Stomach (tissue), 9 donors: Measurements from ENCODE around the gene POFUT2. TPM values are rescaled to one million over a fixed set of nuclear protein-coding genes. Genes with fewer than 3 reads are reported as not detected.

ENCODE experiments used
- DNase-seq, 2 donors: peaks; one replicate each; pipeline versions ENCODE4 v3.0.0 to v3.0.0-alpha.2; 2013 to 2019
- H3K27ac ChIP-seq, 5 donors: fragments of 200-600 bp in 4 of 5; sonication (generic) in 4 of 5; one replicate each; pipeline ENCODE4 v1.5.1; 2013 to 2019; ENCODE audit warnings: mild to moderate bottlenecking in 1 of 5, moderate library complexity in 1 of 5
- H3K27me3 ChIP-seq, 3 donors: fragments of 200-600 bp; sonication (generic); one replicate each; pipeline ENCODE4 v1.5.1; 2017 to 2019; ENCODE audit warnings: mixed run types in 1 of 3
- H3K36me3 ChIP-seq, 4 donors: fragments of 200-600 bp; sonication (generic); 1 replicate in 3 of 4; 2 replicates in 1 of 4; pipeline ENCODE4 v1.5.1; 2016 to 2019
- H3K4me1 ChIP-seq, 4 donors: fragments of 200-600 bp; sonication (generic); one replicate each; pipeline ENCODE4 v1.5.1; 2016 to 2019
- H3K4me3 ChIP-seq, 4 donors: fragments of 200-600 bp; sonication (generic) in 3 of 4; one replicate each; pipeline ENCODE4 v1.5.1; 2016 to 2019; ENCODE audit warnings: mild to moderate bottlenecking in 1 of 4
- H3K9me3 ChIP-seq, 4 donors: fragments of 200-600 bp; sonication (generic); one replicate each; pipeline ENCODE4 v1.5.1; 2016 to 2019
- CTCF ChIP-seq, 7 experiments: fragments of 450-650 bp in 4 of 7; fragments of 200-600 bp in 3 of 7; sonication (generic) in 3 of 7; IDR thresholded peaks; one replicate each; pipeline ENCODE4 v1.5.1; 2016 to 2019; ENCODE audit warnings: antibody characterized with exemption in 7 of 7, control low read depth in 2 of 7, mild to moderate bottlenecking in 1 of 7
- EP300 ChIP-seq: sonication (generic); formaldehyde crosslinking; IDR thresholded peaks from one replicate; pipeline ENCODE4 v1.6.1; 2017; ENCODE audit warnings: antibody characterized with exemption
- POLR2A ChIP-seq, 4 donors: fragments of 450-650 bp; IDR thresholded peaks; one replicate each; pipeline ENCODE4 v1.6.1; 2016; ENCODE audit warnings: antibody characterized with exemption in 4 of 4, control low read depth in 2 of 4, mild to moderate bottlenecking in 1 of 4, moderate library complexity in 1 of 4
- POLR2AphosphoS5 ChIP-seq, 3 donors: sonication (generic); formaldehyde crosslinking; IDR thresholded peaks; one replicate each; pipeline ENCODE4 v1.6.1; 2016; ENCODE audit warnings: antibody characterized with exemption in 3 of 3
- WGBS, 5 donors: extraction: QIAGEN DNeasy Blood & Tissue Kit in 3 of 5; methylation state at CpG; one replicate each; pipeline versions ENCODE4 v1.1.5 to v1.1.7; 2013 to 2018; 5-methylcytosine and 5-hydroxymethylcytosine counted together
- intact Hi-C: fragments of 100-400 bp; cut with DNase I; formaldehyde crosslinking; loops from one replicate; pipeline ENCODE4 v1.15.1; 2023; ENCODE audit warnings: low total_unique reads
- polyA plus RNA-seq, 3 donors: library from polyadenylated mRNA; stranded (reverse); fragments of 200-250 nt; gene quantifications; one replicate each; pipeline ENCODE4 v1.2.3, GENCODE V29; 2013
- total RNA-seq, 5 donors: library from RNA; depleted of rRNA; stranded (reverse); fragments of >200 nt; gene quantifications; one replicate each; pipeline versions ENCODE4 v1.1.0 to v1.2.3, GENCODE V29; 2014 to 2016
- donor health status: healthy with polysubstance abuse.
- donor health status: Bipolar disorder and iron deficiency.
- donor health status: healthy.

Gene POFUT2
- total and polyA plus RNA-seq, 8 donors = 7.4 to 34.2 (median 22.4) TPM

DNA sequence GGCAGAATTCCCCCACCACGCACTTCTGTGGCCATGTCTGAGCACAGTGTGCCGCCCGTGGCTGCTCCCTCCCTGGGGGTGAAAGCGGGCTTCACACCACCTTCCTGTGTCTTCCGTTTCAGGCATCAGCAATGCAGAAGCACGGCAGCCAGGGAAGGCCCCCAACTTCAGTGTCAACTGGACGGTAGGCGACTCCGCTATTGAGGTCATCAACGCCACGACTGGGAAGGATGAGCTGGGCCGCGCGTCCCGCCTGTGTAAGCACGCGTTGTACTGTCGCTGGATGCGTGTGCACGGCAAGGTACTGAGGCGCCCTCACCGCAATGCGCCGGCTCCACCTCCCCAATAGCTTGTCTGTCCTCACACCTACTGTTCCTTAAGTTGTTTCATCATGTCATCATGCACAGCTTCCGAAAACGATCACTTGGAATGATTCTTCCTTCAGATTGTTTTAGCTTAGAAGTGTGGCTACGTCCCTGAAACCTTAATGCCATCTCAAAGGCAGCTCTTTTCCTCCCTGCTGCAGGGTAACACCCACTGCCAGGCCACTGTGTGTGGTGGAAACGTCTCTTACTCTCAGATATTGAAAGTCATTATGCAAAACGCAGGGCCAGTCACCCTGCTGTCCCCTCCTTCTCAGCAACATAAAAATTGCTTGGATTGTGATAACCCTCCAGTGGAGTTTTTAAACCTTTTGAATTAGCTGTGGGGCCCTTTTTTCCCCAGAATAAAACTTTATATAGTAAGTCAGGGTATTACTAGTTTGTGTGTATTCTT is 66.8 kb downstream of the POFUT2 start:
- DNase-seq = no peak
- Histone ChIP-seq H3K9me3 (peaks cover 0 to 14% (median 0%) of the 10 kb centered on the region in 4 donors), H3K4me3 (no peak overlapping the region), H3K27me3 (peaks cover 0 to 3% (median 0%) of the 10 kb centered on the region in 3 donors), H3K36me3 (peaks cover 21 to 69% (median 41%) of the 10 kb centered on the region in 4 donors), H3K4me1 (no peaks in the 10 kb centered on the region), H3K27ac (peak overlapping the region in 1 of 5 donors; percentile 7)
- intact Hi-C loops = no loop called here
- TF ChIP-seq EP300 (no peak), POLR2A (IDR thresholded peaks at IDR 0.05) (no peak), CTCF (IDR thresholded peaks at IDR 0.05) (no peak), POLR2AphosphoS5 (IDR thresholded peaks at IDR 0.05) (no peak)
- 93 to 96% (median 93%) methylated on average over 27 to 29 of the region's 29 CpGs for WGBS, 5 donors

DNA sequence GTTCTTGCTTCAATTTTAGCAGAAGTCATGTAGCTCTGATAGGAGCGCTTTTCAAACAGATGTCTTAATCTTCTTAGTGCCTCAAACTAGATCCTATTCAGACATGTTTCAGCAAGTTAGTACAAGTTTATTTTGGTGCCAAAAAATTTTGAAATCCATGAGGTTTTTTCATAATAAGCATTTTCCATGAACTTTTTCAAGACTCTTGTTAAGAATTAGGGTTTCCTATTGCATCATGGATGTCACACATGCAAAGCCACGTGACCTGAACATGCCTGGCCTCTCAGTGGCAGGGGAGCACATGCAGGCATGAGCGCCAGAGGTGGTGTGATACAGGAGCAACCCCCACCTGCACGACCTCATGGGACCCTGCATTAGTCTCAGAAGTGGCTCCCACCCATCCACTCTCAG is 67.6 kb downstream of the POFUT2 start:
- Histone ChIP-seq H3K27me3 (peaks cover 0 to 3% (median 0%) of the 10 kb centered on the region in 3 donors), H3K36me3 (peaks cover 21 to 70% (median 43%) of the 10 kb centered on the region in 4 donors), H3K4me3 (no peak overlapping the region), H3K27ac (peak overlapping the region in 1 of 5 donors; percentile 7), H3K9me3 (peaks cover 0 to 14% (median 0%) of the 10 kb centered on the region in 4 donors), H3K4me1 (no peaks in the 10 kb centered on the region)
- 79 to 90% (median 86%) methylated on average over 4 of the region's 4 CpGs for WGBS, 5 donors
- TF ChIP-seq POLR2AphosphoS5 (IDR thresholded peaks at IDR 0.05) = no peak
- no peak for TF ChIP-seq EP300
- no peak for TF ChIP-seq POLR2A (IDR thresholded peaks at IDR 0.05)
- TF ChIP-seq CTCF (IDR thresholded peaks at IDR 0.05) = no peak
- no peak for DNase-seq
- intact Hi-C loops = no loop called here

DNA sequence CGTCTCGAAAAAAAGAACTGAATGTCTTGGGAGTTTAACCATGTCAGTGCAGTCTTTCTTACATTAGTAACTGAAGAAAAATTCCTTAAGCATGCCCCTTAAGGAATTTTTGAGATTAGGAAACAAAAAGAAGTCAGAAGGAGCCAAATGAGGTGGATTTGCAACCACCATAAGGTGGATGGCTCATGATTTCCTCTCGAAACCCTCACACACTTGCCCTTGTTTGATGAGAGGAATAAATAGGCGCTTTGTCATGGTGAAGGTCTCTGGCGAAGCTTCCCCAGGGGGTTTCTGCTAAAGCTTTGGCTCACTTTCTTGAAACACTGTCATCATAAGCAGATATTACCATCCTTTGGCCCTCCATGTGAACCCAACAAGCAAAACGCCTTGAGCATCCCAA is 68.2 kb downstream of the POFUT2 start:
- Histone ChIP-seq H3K27me3 (peaks cover 0 to 2% (median 0%) of the 10 kb centered on the region in 3 donors), H3K9me3 (peaks cover 0 to 14% (median 0%) of the 10 kb centered on the region in 4 donors), H3K4me1 (no peaks in the 10 kb centered on the region), H3K4me3 (no peak overlapping the region), H3K27ac (peak overlapping the region in 1 of 5 donors; percentile 7), H3K36me3 (peaks cover 21 to 72% (median 44%) of the 10 kb centered on the region in 4 donors)
- TF ChIP-seq CTCF (IDR thresholded peaks at IDR 0.05) = no peak
- no peak for TF ChIP-seq POLR2A (IDR thresholded peaks at IDR 0.05)
- no peak for TF ChIP-seq EP300
- TF ChIP-seq POLR2AphosphoS5 (IDR thresholded peaks at IDR 0.05) = no peak
- 84 to 96% (median 90%) methylated on average over 6 of the region's 6 CpGs for WGBS, 5 donors
- intact Hi-C loops = no loop called here
- no peak for DNase-seq

DNA sequence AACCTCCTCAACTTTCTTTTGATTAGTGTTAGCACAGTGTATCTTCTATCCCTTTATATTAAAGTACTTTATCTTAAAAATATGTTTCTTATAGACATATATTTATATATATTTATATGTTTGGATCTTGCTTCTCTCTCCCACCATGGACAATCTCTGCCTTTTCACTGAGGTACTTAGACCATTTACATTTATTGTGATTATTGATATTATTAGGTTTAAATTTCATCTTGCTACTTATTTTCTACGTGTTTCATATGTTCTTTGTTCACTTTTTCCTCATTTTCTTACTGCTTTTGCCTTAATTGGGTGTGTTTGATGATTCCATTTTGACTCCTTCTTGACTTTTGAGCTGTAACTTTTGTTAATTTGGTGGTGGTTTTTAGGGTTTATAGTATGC is 70.7 kb downstream of the POFUT2 start:
- WGBS, 5 donors = 75 to 87% (median 84%) methylated on average over 1 of the region's 1 CpG
- Histone ChIP-seq H3K9me3 (peaks cover 0 to 14% (median 0%) of the 10 kb centered on the region in 4 donors), H3K4me3 (no peak overlapping the region), H3K27ac (no peak overlapping the region), H3K4me1 (no peaks in the 10 kb centered on the region), H3K27me3 (no peaks in the 10 kb centered on the region), H3K36me3 (peaks cover 16 to 61% (median 31%) of the 10 kb centered on the region in 4 donors)
- DNase-seq = no peak
- intact Hi-C loops = no loop called here
- TF ChIP-seq POLR2AphosphoS5 (IDR thresholded peaks at IDR 0.05) (no peak), EP300 (no peak), POLR2A (IDR thresholded peaks at IDR 0.05) (no peak), CTCF (IDR thresholded peaks at IDR 0.05) (no peak)
